Thoracic aorta (tissue), 2 donors: ENCODE measurements around the gene UNC45B. TPM values are rescaled to one million over a fixed set of nuclear protein-coding genes. Genes with fewer than 3 reads are reported as not detected.

Experiments
- ATAC-seq: fragments of 150-250 bp; one replicate; pipeline ENCODE4 v1.8.0; 2017; ENCODE audit warnings: low read depth; ENCODE audit not compliant: insufficient number of reproducible peaks, low FRiP score
- DNase-seq: peaks from one replicate; pipeline ENCODE4 v3.0.0-alpha.2; 2020; ENCODE audit warnings: low spot score
- H3K27ac ChIP-seq, 2 donors: fragments of 200-600 bp; sonication (generic); 1 replicate in 1 of 2; 2 replicates in 1 of 2; pipeline ENCODE4 v1.5.1; 2016; ENCODE audit warnings: mild to moderate bottlenecking in 2 of 2, moderate library complexity in 2 of 2
- H3K27me3 ChIP-seq: fragments of 200-600 bp; sonication (generic); replicated peaks from 2 replicates; pipeline ENCODE4 v1.6.0; 2016; ENCODE audit warnings: mild to moderate bottlenecking; ENCODE audit not compliant: insufficient read depth
- H3K36me3 ChIP-seq: fragments of 200-600 bp; sonication (generic); one replicate; pipeline ENCODE4 v1.5.1; 2016
- H3K4me1 ChIP-seq, 2 donors: fragments of 200-600 bp; sonication (generic); 1 replicate in 1 of 2; 2 replicates in 1 of 2; pipeline versions ENCODE4 v1.5.1 to v1.6.0; 2016; ENCODE audit warnings: low read depth in 2 of 2, mild to moderate bottlenecking in 1 of 2; ENCODE audit not compliant: control insufficient read depth in 1 of 2
- H3K4me3 ChIP-seq: fragments of 200-600 bp; sonication (generic); 2 replicates; pipeline ENCODE4 v1.5.1; 2016; ENCODE audit warnings: mild to moderate bottlenecking
- H3K9me3 ChIP-seq: fragments of 200-600 bp; sonication (generic); 2 replicates; pipeline ENCODE4 v1.5.1; 2016
- total RNA-seq, 2 donors: library from RNA; depleted of rRNA; stranded (reverse); fragments of >200 nt; gene quantifications; one replicate each; pipeline versions ENCODE4 v1.1.0 to v1.2.3, GENCODE V29; 2016
- TF ChIP-seq, protein P1 (sequence below): fragments of 200-600 bp; sonication (generic); IDR thresholded peaks from one replicate; pipeline ENCODE4 v1.5.1; 2019; ENCODE audit warnings: antibody characterized with exemption

Gene UNC45B
- total RNA-seq, 2 donors from 2014 or later: not detected

DNA sequence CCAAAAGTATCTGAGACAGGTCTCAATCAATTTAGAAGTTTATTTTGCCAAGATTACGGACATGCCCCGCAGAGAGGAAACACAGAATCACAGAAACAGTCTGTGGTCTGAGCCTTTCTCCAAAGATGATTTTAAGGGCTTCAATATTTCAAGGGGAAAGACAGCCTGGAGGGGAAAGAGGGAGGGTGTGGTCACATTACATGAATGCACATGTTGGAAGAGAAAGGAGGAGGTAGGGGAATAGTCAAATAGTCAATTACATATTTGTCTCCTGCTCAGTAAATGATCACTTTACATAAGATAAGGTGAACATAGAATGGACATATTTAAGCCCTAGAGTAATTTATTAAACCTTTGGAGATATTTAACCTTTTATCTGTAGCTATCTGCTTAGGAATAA is 12.3 kb downstream of the UNC45B start:
- Histone ChIP-seq H3K36me3 (no peaks in the 10 kb centered on the region), H3K9me3 (no peaks in the 10 kb centered on the region), H3K4me1 (no peaks in the 10 kb centered on the region), H3K27me3 (no peaks in the 10 kb centered on the region), H3K4me3 (no peak overlapping the region), H3K27ac (no peak overlapping the region)
- TF ChIP-seq, protein P1, sequence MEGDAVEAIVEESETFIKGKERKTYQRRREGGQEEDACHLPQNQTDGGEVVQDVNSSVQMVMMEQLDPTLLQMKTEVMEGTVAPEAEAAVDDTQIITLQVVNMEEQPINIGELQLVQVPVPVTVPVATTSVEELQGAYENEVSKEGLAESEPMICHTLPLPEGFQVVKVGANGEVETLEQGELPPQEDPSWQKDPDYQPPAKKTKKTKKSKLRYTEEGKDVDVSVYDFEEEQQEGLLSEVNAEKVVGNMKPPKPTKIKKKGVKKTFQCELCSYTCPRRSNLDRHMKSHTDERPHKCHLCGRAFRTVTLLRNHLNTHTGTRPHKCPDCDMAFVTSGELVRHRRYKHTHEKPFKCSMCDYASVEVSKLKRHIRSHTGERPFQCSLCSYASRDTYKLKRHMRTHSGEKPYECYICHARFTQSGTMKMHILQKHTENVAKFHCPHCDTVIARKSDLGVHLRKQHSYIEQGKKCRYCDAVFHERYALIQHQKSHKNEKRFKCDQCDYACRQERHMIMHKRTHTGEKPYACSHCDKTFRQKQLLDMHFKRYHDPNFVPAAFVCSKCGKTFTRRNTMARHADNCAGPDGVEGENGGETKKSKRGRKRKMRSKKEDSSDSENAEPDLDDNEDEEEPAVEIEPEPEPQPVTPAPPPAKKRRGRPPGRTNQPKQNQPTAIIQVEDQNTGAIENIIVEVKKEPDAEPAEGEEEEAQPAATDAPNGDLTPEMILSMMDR: no peak
- ATAC-seq (no peak), DNase-seq (no peak)

DNA sequence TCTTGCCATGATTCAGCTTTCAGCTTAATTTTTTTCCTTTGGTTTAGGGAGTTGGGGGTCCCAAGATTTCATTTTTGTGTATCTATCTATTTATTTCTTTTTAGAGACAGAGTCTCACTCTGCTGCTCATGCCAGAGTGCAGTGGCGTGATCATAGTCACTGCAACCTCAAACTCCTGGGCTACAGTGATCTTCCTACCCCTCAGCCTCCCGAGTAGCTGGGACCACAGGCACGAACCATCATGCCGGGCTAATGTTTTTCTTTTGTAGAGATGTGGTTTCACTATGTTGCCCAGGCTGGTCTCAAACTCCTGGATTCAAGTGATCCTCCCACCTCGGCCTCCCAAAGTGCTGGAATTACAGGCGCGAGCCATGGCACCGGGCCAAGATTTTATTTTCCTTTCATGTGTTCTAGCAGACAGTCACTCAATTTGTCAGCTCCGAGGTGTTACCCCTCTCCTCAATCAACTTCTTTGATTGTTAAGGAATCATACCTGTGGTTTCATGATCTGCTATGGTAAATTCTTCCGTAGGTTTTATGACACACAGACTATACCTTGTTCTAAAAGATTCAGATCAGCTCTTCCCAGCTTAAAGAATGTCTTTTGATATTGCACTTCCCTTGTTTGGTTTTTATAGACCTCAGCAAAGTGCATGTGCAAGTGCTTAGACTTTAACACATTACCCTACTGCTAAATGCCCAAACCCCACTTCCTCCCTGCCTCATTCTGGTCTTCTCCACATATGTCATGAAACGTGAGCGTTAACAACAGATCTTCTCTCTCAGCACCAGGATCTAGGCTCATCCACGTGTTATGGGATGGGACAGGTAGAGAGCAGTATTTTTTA is 13.0 kb downstream of the UNC45B start:
- Histone ChIP-seq H3K27ac (no peak overlapping the region), H3K36me3 (no peaks in the 10 kb centered on the region), H3K4me1 (no peaks in the 10 kb centered on the region), H3K27me3 (no peaks in the 10 kb centered on the region), H3K9me3 (no peaks in the 10 kb centered on the region), H3K4me3 (no peak overlapping the region)
- DNase-seq: no peak
- no peak for ATAC-seq
- TF ChIP-seq, protein P1: no peak

DNA sequence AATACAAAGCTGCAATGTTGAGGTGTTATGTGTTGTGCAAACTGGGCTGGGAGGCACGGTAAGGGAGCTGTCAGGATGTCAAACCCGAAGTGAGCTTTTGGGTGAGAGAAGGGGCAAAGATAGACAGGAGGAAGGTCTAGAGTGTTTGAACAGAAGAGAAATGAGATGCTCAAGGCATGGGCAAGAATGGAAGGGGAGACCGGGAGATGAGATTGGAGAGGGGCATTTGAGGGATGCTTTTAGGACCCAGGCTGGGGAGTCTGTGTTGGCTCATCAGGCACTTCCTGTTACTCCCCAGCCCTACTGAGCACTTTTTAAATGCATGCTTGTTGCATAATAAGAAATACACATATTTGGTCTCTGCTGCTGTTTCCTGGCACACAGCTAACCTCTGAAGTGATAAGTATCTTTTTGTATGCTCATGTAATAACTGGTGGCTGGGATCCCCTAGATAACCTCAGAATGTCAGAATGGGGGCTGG is 13.7 kb downstream of the UNC45B start:
- DNase-seq (no peak), ATAC-seq (no peak)
- no peaks in the 10 kb centered on the region for H3K4me1 ChIP-seq
- TF ChIP-seq, protein P1: no peak
- no peak overlapping the region for H3K27ac ChIP-seq
- no peak overlapping the region for H3K4me3 ChIP-seq
- H3K36me3 ChIP-seq: no peaks in the 10 kb centered on the region
- no peaks in the 10 kb centered on the region for H3K9me3 ChIP-seq
- no peaks in the 10 kb centered on the region for H3K27me3 ChIP-seq

DNA sequence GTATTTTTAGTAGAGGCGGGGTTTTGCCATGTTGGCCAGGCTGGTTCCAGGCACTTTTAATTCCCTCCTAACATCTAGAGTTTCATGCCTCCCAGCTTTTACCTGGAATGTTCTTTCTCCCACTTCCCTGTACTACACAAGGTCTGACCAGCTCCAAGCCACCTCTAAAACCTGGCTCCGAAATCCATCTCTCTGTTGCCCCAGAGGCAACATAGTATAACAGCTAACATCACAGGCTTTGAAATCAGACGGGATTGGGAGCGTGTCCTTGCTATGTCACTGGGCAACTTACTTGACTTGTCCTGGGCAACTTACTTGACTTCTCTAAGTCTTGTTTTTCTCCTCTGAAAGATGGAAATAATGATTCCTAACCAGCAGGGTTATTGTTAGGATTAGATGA is 15.1 kb downstream of the UNC45B start:
- no peak overlapping the region for H3K27ac ChIP-seq
- no peak for DNase-seq
- H3K36me3 ChIP-seq: no peaks in the 10 kb centered on the region

DNA sequence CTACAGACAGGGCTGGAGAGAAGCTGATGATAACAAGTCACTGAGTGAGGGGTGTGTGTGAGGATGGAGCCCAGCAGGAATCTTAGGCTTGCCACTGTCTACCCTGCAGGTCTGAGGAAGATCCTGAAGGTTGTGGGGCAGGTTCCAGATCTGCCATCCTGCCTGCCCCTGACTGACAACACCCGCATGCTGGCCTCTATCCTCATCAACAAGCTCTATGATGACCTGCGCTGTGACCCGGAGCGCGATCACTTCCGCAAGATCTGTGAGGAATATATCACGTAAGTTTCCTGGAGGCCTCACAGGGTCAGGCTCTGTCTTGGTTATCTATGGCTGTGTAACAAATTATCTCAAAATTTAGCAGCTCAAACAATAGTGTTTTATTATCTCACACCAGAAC is 16.3 kb downstream of the UNC45B start:
- TF ChIP-seq, protein P1: no peak
- no peaks in the 10 kb centered on the region for H3K27me3 ChIP-seq
- H3K4me3 ChIP-seq: no peak overlapping the region
- no peaks in the 10 kb centered on the region for H3K4me1 ChIP-seq
- H3K9me3 ChIP-seq: no peaks in the 10 kb centered on the region
- no peaks in the 10 kb centered on the region for H3K36me3 ChIP-seq
- ATAC-seq (no peak), DNase-seq (no peak)
- H3K27ac ChIP-seq: no peak overlapping the region

More for the DNA sequence above, 15.1 kb downstream of the UNC45B start:
- Histone ChIP-seq H3K9me3 (no peaks in the 10 kb centered on the region), H3K27me3 (no peaks in the 10 kb centered on the region), H3K4me1 (no peaks in the 10 kb centered on the region), H3K4me3 (no peak overlapping the region)
- TF ChIP-seq, protein P1: no peak
- ATAC-seq: no peak
